MM.1S (cell line): ENCODE results near the gene BSG.

Experiments
- CTCF ChIP-seq: fragments of 300-600 bp; sonication (generic); IDR thresholded peaks from 2 replicates; pipeline ENCODE4 v1.5.1; 2016; ENCODE audit warnings: antibody characterized with exemption, low read length, mixed read lengths
- EZH2 ChIP-seq: fragments of 300-600 bp; sonication (generic); optimal IDR thresholded peaks from 2 replicates; pipeline ENCODE3; 2017; ENCODE audit warnings: low read depth, mild to moderate bottlenecking, antibody characterized with exemption, low read length, mixed read lengths

- TF ChIP-seq EZH2 (no peak), CTCF (no peak)
These were observed 38.9 kb upstream of the BSG start for GRCh38 chr19:533364-534058.
